Astrocyte of the spinal cord (primary cell): Measurements from ENCODE around the gene STRADB.

ENCODE experiments used
- DNase-seq: peaks from one replicate; pipeline ENCODE4 v3.0.0; 2011; ENCODE audit warnings: low read depth, low spot score
- H3K4me3 ChIP-seq: 2 replicates; pipeline ENCODE4 v1.5.1; 2011; ENCODE audit warnings: low read depth, mild to moderate bottlenecking, low read length, moderate library complexity
- CTCF ChIP-seq: IDR thresholded peaks from 2 replicates; pipeline ENCODE4 v1.5.1; 2012; ENCODE audit warnings: low read depth, mild to moderate bottlenecking, low read length, inconsistent platforms
- in situ Hi-C: cut with HindIII; loops from 2 replicates; pipeline ENCODE4 v1.10.0; 2017; ENCODE audit warnings: low sequenced_read_pairs

The STRADB gene

GRCh38 chr2:201466050-201466675 is 14.6 kb downstream of the STRADB start:
- in situ Hi-C loops, result no loop called here
- DNase-seq, result peak; percentile 89
- no peak overlapping the region for H3K4me3 ChIP-seq

DNA sequence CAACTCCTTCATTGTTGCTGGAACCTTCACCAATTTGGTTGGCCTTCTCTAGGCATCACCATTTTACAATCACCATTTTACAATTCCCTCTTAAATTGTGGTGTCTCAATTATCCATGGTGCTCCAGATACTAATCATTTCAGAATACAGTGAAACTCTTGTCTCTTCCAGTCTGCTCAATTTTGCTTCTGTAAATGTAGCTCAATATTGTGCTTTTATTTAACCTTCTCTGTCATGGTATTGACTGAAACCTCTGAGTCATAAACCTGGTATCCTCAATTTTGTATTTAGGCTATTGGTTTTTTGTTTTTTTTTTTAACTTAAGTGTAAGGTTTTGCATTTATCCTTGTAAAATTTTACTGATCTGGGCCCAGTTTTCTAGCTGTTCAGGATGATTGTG is 16.1 kb downstream of the STRADB start:
- H3K4me3 ChIP-seq, result no peak overlapping the region
- in situ Hi-C loops, result no loop called here
- no peak for TF ChIP-seq CTCF
- DNase-seq, result peak; percentile 15

More at GRCh38 chr2:201466050-201466675, 14.6 kb downstream of the STRADB start:
- TF ChIP-seq CTCF, result no peak

DNA sequence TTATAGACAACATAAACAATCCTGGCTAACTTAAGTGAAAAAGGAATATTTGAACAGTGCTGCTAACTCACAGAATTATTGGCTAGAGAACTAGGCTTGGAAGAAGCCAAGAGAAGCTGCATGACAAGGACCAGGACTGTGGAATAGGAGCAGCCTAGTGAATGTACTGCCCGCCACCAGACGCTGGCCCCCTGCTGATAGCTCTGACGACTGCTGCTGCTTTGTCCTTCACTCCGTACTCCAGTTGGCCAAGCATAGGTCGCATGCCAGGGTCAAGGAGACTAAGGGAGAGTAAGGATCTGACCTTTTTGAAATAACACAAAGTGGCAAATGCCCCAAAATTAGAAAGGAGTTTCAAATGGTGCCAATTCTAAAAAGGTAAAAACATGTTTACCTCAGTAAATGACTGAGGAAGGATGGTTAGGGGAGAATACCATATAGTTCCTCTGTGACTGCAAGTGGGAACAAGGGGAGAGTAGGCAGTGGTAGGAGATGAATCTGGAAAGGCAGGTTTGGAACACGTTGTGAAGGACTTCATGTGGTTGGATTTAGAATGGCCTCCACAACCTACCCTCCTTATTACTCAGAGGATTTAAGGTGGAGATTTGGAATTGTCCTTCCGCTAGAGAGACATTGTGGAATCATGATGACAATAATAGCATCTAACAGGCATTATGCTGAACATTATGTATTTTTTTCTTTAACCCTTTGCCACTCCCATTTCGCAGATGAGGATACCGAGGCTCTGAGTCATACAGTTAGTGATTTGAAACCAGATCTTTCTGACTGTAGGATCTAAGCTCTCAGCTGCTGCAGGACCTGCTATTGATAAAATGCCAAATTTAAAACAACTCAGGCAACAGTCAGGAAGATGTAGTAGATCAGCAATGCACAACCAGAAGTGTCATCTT is 19.5 kb downstream of the STRADB start:
- in situ Hi-C loops, result no loop called here
- TF ChIP-seq CTCF, result no peak
- DNase-seq, result peak; percentile 43
- no peak overlapping the region for H3K4me3 ChIP-seq

- in situ Hi-C loops, result no loop called here
- no peak overlapping the region for H3K4me3 ChIP-seq
- peak; percentile 26 for DNase-seq
- no peak for TF ChIP-seq CTCF
Observed at GRCh38 chr2:201471732-201472393, 20.3 kb downstream of the STRADB start.

GRCh38 chr2:201472411-201472810 is 20.9 kb downstream of the STRADB start:
- no peak for TF ChIP-seq CTCF
- in situ Hi-C loops, result no loop called here
- H3K4me3 ChIP-seq, result no peak overlapping the region
- no peak for DNase-seq

- no peak for TF ChIP-seq CTCF
- in situ Hi-C loops, result no loop called here
- DNase-seq, result no peak
- no peak overlapping the region for H3K4me3 ChIP-seq
Observed at GRCh38 chr2:201482543-201482942, 31.0 kb downstream of the STRADB start.
